Activated effector memory CD4-positive, alpha-beta T cell treated with anti-CD3 and anti-CD28 coated beads, Interleukin-2, amount 50 U/mL, for 16 hours (primary cell): Measurements from ENCODE around the gene EGFL8.
"Not testable (repeated sequence)": the region's sequence is repeated elsewhere in the genome, so short reads cannot be mapped to it uniquely, and the experiment has no call there.

Experiments used
- DNase-seq: peaks from one replicate; pipeline ENCODE4 v3.0.0-alpha.2; 2020

Gene EGFL8

GRCh38 chr6:32185681-32186131 lies 21.3 kb downstream of the EGFL8 start:
- peak; percentile 88 for DNase-seq

GRCh38 chr6:32186151-32186840 lies 21.9 kb downstream of the EGFL8 start:
- not testable (repeated sequence) for DNase-seq

DNA sequence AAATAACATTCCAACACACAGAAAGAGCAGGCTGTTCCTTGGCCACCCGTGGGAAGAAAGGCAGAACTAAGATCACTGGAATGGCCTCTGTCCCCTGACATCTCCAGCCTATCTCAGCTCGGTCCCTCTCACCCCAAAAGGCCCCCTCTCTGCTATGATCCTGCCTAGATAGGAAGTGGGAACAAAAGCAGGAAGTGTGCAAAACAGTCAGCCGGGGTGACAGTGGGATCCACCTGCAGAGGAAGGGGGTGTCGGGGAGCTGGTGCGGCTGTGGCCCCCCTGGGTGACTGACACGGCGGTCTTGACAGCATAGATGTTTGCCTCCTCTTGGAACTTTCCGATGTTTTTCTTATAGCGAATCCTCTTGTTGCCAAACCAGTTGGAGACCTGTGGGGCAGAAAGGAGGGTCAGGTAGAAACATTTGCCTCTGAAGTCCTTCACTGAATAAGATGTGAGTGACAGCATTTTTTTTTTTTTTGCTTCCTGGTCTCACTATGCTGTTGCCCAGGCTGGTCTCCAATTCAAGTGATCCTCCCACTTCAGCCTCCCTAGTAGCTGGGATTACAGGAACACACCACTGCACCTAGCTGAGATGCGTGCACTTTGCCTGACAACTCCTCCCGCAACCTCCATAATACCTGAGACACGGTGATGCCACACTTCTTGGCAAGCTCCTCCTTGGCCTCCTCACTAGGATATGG lies 22.8 kb downstream of the EGFL8 start:
- no peak for DNase-seq

GRCh38 chr6:32187725-32188380 lies 23.5 kb downstream of the EGFL8 start:
- DNase-seq, result not testable (repeated sequence)

GRCh38 chr6:32188381-32189068 lies 24.1 kb downstream of the EGFL8 start:
- no peak for DNase-seq

GRCh38 chr6:32189069-32189741 lies 24.8 kb downstream of the EGFL8 start:
- DNase-seq, result no peak

DNA sequence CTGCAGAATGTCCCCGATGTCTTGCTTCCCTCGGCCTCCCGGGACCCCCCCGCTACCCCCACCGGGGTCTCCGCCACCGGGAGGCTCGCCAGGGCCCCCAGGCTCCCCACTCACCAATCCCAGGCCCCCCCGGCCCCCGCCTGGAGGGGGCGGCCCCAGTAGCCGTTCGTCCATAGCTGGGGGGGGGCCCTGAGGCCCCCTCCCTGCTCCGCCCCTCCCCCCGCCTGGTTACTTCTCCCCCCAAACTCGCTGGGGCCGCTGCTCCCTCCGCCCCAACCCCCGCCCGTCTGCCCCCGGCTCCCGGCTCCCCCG lies 25.3 kb downstream of the EGFL8 start:
- DNase-seq, result no peak

DNA sequence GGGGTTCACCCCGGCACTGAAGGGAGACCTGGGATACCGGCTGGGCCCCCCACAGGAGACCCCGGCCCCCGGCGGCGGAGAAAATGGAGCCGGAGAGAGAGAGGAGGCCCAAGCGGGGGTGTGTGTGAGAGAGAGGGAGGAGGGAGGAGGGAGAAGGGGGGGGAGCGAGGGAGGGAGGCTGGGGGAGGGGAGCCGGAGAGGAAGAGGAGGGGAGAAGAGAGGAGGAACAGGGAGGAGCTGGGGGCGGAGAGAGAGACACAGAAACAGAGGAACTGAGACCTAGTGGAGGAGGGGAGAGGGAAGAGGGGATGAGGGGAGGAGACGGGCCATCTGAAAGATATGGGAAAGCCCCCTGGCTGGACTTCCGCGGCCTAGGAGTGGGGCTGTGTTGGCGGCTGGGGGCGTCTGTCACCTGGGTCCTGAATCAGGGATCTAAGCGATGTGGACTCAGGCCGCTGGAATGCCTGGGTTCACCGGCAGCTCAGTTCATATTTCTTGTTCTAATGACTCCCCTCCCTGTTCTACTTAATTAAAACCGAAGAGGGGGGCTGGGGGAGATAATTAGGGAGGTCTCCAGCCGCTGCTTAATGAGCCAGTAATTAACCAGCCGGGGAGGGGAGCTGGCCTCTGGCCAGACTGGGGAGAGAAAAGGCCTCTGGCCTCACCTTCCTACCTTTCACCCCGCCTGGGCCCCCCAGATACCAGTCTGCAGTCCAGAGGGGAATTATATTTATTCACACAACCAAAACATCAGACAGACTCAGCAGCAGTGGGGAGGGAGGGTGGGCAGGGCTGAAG lies 25.9 kb downstream of the EGFL8 start, which contains the start of gene PBX2:
PBX2 (minus strand) TSS at position 149 of the 798 bp plus-strand sequence. CDS start 287 bp downstream, outside the sequence.
- peak; percentile 92 for DNase-seq

- DNase-seq, result no peak
These were observed 26.7 kb downstream of the EGFL8 start for GRCh38 chr6:32190911-32191677.

GRCh38 chr6:32191696-32192607 lies 27.6 kb downstream of the EGFL8 start:
- peak; percentile 72 for DNase-seq

GRCh38 chr6:32192608-32193039 lies 28.2 kb downstream of the EGFL8 start, which contains the start of gene GPSM3:
GPSM3 (minus strand) TSS chr6:32192643; CDS start chr6:32192513, 130 bp downstream.
- DNase-seq, result peak; percentile 83

DNA sequence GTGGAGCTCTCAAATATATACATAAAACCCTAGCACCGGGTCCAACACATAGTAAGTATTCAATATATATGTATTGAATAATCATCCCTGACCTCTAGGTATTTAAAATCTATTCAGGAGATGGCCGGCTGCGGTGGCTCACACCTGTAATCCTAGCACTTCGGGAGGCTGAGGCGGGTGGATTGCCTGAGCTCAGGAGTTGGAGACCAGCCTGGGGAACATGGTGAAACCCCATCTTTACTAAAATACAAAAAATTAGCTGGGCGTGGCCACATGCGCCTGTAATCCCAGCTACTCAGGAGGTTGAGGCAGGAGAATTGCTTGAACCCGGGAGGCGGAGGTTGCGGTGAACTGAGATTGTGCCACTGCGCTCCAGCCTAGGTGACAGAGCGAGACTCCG lies 28.7 kb downstream of the EGFL8 start:
- DNase-seq, result not testable (repeated sequence)

DNA sequence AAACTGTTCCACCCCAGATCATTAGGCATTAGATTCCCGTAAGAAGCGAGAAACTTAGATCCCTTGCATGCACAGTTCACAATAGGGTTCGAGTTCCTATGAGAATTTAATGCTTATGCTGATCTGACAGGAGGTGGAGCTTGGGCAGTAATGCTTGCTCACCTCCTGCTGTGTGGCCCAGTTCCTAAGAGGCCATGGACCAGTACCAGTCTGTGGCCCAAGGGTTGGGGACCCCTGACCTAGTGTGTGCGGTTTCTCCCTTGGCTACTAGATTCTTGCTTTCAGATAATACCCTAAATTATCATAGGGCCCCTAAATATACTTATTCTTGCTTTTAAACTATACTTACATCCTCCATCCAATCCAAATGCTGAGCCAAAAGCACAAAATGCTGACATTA lies 30.0 kb downstream of the EGFL8 start:
- no peak for DNase-seq

- peak; percentile 72 for DNase-seq
These were observed 30.6 kb downstream of the EGFL8 start for GRCh38 chr6:32194825-32195651.

DNA sequence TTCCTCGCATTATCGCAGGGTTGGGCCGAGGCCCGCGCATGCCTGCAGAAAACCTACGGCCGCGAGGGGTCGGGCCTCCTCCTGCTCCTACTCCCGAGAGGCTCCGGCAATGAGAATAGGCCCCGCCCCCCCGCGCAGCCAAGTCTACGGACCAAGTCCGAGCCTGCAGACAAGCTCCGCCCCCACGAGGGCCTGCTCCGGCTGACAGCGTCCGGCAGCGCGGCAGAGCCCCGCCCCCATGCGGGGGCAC lies 31.2 kb downstream of the EGFL8 start:
- peak; percentile 100 for DNase-seq

DNA sequence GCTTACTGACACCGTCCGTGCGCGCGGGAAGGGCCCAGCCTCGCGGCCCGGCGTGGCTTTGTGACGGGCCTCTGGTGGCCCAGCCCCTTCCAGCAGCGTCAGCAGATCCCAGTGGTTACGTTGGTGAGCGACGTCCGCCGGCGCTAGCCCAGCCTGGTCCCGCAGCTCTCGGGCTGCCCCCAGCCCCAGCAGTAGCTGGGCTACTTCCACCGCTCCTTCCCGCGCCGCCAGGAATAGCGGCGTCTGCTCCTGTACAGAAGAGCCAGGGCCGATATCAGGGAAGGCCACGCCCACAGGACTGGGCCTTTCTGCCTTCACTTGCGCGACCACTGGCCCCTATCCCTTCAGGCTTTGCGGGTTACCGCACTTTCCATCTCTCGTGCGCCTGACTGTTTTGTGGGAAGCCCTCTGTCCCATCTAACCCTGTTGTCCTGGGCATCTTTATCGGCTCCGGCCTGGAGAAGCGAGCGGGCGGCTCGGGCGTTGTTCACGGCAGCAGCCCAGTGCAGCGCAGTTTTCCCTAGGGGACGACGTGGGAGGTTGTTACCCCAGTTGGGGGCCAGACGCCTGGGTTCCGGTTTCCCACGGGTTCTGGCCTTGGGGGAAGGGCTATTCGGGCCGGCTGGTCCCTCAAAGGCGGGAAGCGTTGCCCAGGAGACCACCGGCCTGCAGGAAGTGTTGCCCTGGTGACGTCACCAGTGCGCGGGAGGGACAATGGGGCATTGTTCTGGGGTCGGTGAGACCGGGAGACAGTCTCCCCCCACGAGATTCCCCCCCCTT lies 31.7 kb downstream of the EGFL8 start:
- peak; percentile 85 for DNase-seq

DNA sequence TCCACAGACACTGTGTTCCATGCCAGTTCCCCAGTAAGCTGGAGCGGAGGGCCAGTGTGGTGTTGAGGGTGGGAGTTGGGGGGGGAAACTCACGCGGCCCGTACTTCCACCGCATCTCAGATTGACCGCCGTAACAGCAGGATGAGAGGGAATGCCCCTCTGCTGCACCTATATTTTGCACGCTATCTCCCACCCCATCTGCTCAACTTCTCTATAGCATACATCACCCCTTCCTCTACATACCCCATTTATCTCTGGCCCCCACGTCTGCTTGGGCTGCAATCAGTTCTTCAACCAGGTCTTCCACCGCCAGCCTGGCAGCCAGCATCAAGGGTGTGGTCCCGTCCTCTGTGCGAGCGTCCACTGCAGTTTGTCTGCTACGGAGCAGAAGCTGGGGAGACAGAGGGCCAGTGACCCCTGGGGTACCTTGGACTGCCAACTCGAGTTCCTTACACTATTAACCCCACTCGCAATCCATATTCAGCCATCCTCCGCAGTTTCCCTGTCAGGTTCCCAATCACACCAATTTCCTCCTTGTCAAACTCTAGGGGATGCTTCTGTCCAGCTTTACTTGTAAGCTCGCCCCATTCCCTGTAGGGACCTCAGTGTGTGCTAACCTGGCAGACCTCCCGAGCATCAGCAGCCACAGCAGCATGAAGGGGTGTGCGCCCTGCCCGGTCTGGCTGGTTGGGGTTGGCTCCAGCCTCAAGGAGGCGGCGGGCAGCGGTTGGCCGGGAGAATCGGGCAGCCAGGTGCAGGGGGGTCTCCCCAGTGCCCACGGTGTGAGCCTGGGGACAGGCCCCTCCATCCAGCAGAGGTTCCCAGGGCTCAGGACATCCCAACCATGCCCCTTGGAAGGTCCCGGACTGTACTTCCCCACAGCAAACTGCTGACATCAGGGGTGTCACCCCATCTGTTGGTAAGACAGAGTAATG lies 32.6 kb downstream of the EGFL8 start:
- no peak for DNase-seq
